Fibroblast of pulmonary artery (primary cell): ENCODE measurements around the gene BABAM2.

Experiments
- DNase-seq: peaks from one replicate; pipeline ENCODE4 v3.0.0-alpha.2; 2010; ENCODE audit warnings: low read depth
- H3K4me3 ChIP-seq: replicated peaks from 2 replicates; pipeline ENCODE4 v1.5.1; 2011; ENCODE audit warnings: low read depth, mild to moderate bottlenecking, control low read depth, low read length, moderate library complexity
- TF ChIP-seq, protein P1 (sequence below): IDR thresholded peaks from 2 replicates; pipeline ENCODE4 v1.5.1; 2011; ENCODE audit warnings: mild to moderate bottlenecking, control low read depth, low read length, inconsistent platforms; ENCODE audit errors: missing control alignments

The BABAM2 gene

DNA sequence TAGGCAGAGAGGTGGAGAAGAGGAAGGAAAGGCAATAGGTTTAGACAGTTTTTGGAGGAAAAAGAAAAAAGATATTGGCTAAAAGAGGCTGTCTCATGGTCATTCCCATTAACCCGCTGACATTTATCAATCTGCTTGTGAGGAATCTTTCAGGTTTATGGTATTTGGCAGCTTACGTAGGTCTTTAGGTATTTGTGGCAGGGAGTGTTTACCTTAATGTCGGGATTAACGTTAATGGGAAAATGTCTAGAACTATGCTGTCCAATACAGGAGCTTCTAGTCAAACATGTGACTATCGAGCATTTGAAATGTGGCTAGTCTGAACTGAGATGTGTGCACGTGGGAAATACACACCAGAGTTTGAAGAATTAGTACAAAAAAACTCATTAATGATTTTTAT lies 144.2 kb downstream of the BABAM2 start:
- DNase-seq = no peak
- TF ChIP-seq, protein P1, sequence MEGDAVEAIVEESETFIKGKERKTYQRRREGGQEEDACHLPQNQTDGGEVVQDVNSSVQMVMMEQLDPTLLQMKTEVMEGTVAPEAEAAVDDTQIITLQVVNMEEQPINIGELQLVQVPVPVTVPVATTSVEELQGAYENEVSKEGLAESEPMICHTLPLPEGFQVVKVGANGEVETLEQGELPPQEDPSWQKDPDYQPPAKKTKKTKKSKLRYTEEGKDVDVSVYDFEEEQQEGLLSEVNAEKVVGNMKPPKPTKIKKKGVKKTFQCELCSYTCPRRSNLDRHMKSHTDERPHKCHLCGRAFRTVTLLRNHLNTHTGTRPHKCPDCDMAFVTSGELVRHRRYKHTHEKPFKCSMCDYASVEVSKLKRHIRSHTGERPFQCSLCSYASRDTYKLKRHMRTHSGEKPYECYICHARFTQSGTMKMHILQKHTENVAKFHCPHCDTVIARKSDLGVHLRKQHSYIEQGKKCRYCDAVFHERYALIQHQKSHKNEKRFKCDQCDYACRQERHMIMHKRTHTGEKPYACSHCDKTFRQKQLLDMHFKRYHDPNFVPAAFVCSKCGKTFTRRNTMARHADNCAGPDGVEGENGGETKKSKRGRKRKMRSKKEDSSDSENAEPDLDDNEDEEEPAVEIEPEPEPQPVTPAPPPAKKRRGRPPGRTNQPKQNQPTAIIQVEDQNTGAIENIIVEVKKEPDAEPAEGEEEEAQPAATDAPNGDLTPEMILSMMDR = no peak
- H3K4me3 ChIP-seq = no peak overlapping the region

DNA sequence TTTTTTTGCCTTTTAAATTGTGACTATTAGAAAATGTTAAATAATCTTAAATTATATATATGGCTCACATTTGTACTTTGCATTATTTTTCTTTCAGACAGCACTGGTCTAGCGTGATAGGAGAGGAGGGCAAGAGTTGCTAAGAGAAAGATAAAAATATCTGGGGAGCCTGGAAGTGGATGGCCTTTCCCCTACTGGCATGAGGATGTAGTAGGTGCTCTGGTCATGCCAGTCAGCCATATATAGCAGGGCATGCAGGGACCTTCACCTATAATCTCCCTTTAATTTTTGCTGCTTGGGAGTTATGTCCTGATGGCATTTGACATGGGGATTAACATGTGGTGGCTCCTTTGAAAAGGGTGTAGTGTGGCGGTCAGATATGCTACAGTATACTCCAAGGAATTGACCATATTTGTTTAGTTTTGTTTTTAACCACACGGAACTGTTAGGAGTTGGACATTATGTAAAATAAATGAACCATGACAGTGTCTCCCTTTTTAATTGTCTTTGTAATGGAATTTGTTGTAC lies 144.7 kb downstream of the BABAM2 start:
- DNase-seq = no peak
- H3K4me3 ChIP-seq = no peak overlapping the region
- TF ChIP-seq, protein P1 = no peak

DNA sequence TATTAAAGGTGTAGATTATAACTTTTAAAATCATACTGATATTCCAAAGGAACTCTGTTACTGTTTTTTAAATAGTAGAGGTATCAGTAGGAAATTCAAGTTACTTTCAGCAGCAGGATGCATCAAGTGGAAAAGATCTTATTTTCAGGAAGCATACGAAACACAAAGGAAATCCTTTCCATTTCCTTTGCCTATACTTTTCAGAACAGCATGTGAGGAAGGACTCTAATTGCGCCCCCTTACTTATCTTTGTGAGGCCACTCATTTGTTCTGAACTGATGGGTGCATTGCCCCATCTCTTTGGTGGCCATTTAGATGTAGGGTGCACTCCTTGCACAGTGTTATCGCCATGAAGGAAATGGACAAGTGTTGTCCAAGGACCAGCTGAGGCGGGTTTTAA lies 145.3 kb downstream of the BABAM2 start:
- TF ChIP-seq, protein P1 = no peak
- no peak overlapping the region for H3K4me3 ChIP-seq
- no peak for DNase-seq

DNA sequence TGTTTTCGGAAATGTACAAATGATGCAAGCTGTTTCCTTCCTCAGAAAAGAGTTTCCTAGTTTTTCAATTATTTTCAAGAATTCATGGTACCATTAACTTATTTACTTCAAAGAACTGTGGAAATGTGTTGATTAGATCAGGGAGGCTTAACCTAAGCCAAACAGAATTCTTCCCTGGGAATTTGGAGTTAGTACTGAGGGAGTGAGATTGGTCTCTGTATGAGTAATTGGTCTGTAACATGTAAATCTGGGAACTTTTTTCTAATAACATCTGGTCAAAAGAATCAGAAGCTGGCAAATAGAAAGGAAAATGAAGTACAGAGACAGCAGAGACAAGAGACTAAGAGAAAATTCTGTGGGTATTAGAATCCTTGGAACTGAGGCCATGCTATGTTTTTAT lies 145.8 kb downstream of the BABAM2 start:
- no peak overlapping the region for H3K4me3 ChIP-seq
- no peak for DNase-seq
- TF ChIP-seq, protein P1 = no peak

DNA sequence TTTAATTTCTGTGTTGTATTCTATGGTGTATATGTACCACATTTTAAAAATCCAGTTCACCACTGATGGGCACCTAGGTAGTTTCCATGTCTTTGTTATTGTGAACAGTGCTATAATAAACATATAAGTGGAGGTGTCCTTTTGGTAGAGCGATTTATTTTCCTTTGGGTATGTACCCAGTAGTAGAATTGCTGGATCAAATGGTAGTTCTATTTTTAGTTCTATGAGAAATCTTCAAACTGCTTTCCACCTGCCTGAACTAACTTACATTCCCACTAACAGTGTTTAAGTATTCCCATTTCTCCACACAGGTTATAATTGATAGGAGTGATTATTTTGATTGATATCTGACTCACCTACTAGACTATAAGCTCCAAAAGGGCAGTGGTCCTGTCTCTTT lies 148.2 kb downstream of the BABAM2 start:
- DNase-seq = no peak
- TF ChIP-seq, protein P1 = no peak
- no peak overlapping the region for H3K4me3 ChIP-seq

DNA sequence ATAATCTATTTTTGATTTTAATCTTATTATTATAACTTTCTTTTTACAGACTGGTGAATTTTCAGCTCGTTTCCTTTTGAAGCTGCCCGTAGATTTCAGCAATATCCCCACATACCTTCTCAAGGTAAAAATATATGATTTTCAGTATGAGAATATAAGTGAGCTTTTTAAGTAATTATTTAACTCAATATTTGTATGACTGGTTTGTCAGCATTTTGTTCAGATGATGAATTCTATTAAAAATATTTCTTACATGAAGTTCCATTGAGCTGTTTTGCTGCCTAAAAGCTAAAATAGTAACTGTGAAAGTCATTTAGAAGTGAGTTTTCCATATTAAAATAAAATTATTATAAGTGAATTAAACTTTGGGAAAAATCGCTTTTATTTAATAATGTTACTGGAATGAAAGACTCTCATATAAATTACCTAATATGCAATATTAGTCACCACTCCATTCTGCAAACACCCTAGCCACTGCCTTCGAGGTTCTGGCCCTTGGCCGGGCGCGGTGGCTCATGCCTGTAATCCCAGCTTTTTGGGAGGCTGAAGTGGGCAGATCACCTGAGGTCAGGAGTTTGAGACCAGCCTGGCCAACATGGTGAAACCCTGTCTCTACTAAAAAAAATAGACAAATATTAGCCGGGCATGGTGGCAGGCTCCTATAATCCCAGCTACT lies 155.3 kb downstream of the BABAM2 start:
- H3K4me3 ChIP-seq = no peak overlapping the region
- TF ChIP-seq, protein P1 = no peak
- no peak for DNase-seq

DNA sequence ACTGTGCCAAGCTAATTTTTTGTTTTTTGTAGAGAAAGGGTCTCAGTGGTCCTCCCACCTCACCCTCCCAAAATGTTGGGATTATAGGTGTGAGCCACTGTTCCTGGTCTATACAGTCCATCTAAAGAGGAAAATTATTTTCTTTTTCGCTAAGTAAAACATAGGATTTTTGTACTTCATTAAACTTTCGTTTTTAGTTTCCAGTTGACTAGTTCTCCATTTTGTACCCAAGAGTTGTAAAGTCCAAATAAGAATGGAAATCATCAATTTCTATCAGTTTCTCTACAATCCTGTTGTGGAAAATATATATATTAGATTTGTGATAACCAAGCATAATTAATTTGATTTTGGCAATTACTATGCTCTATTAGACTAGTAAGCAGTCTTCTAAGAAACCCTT lies 156.4 kb downstream of the BABAM2 start:
- no peak for DNase-seq
- H3K4me3 ChIP-seq = no peak overlapping the region
- TF ChIP-seq, protein P1 = no peak
